Natural killer cell (primary cell): ENCODE measurements around the gene PFKP. TPM values are rescaled to one million over a fixed set of nuclear protein-coding genes. Genes with fewer than 3 reads are reported as not detected.

Experiments used
- ATAC-seq, 3 donors: fragments of 150-1000 bp in 2 of 3; fragments of 200-7000 bp in 1 of 3; cut with Tn5 transposase; 1 replicate in 1 of 3; 2 replicates in 2 of 3; pipeline ENCODE4 v1.10.0; 2021; ENCODE audit warnings: mild to moderate bottlenecking in 2 of 3, moderate library complexity in 2 of 3
- DNase-seq, 2 donors: peaks; one replicate each; pipeline versions ENCODE4 v3.0.0 to v3.0.0-alpha.2; 2013 to 2021; ENCODE audit warnings: mixed read lengths in 1 of 2
- H3K27ac ChIP-seq: one replicate; pipeline ENCODE4 v1.5.1; 2013; ENCODE audit warnings: mild to moderate bottlenecking, low read length
- H3K27me3 ChIP-seq: one replicate; pipeline ENCODE4 v1.6.1; 2013; ENCODE audit warnings: low read length; ENCODE audit not compliant: control insufficient read depth, insufficient read depth
- H3K36me3 ChIP-seq: one replicate; pipeline ENCODE4 v1.6.1; 2013; ENCODE audit warnings: low read length; ENCODE audit not compliant: control insufficient read depth, insufficient read depth
- H3K4me1 ChIP-seq: one replicate; pipeline ENCODE4 v1.6.1; 2013; ENCODE audit warnings: low read length; ENCODE audit not compliant: control insufficient read depth, insufficient read depth
- H3K4me3 ChIP-seq: one replicate; pipeline ENCODE4 v1.5.1; 2013; ENCODE audit warnings: low read length
- H3K9me3 ChIP-seq: one replicate; pipeline ENCODE4 v1.6.1; 2013; ENCODE audit warnings: low read length; ENCODE audit not compliant: control insufficient read depth, insufficient read depth
- H3K27ac Mint-ChIP-seq, 2 donors: one replicate each; pipeline ENCODE4 v1.8.0; 2022; ENCODE audit warnings: mild to moderate bottlenecking in 2 of 2, mixed read lengths in 2 of 2, moderate library complexity in 1 of 2
- H3K27me3 Mint-ChIP-seq, 2 donors: one replicate each; pipeline ENCODE4 v1.8.0; 2022; ENCODE audit warnings: low read depth in 2 of 2, mixed read lengths in 2 of 2
- H3K36me3 Mint-ChIP-seq: one replicate; pipeline ENCODE4 v1.8.0; 2022; ENCODE audit warnings: mixed read lengths
- H3K4me1 Mint-ChIP-seq, 2 donors: one replicate each; pipeline ENCODE4 v1.8.0; 2022; ENCODE audit warnings: mixed read lengths in 2 of 2
- H3K4me3 Mint-ChIP-seq: one replicate; pipeline ENCODE4 v1.8.0; 2022; ENCODE audit warnings: mild to moderate bottlenecking, moderate library complexity, mixed read lengths
- H3K9me3 Mint-ChIP-seq, 2 donors: one replicate each; pipeline ENCODE4 v1.8.0; 2022; ENCODE audit warnings: mixed read lengths in 2 of 2
- CTCF ChIP-seq: fragments of 200-600 bp; IDR thresholded peaks from one replicate; pipeline ENCODE4 v1.8.0; 2022; ENCODE audit warnings: antibody characterized with exemption
- WGBS: methylation state at CpG from one replicate; pipeline ENCODE4 v1.1.7; 2013; ENCODE audit warnings: missing lambda C conversion rate; ENCODE audit not compliant: insufficient coverage; 5-methylcytosine and 5-hydroxymethylcytosine counted together
- intact Hi-C: fragments of 100-400 bp; cut with micrococcal nuclease; formaldehyde crosslinking; loops from one replicate; pipeline ENCODE4 v1.14.2; 2022
- total RNA-seq, 4 donors: library from RNA; stranded (reverse); fragments of 120-200 nt in 1 of 4; gene quantifications; one replicate each; pipeline versions ENCODE4 v1.2.3 to v1.2.4, GENCODE V29; 2013 to 2022

Gene PFKP
- total RNA-seq, 3 donors from 2014 or later (not counting 1 experiment from before 2014, with no cell fraction given), result 43.9 to 62.4 (median 47.4) TPM

GRCh38 chr10:3186368-3186767, 119.0 kb downstream of the PFKP start:
- H3K4me1 Mint-ChIP-seq, result no peaks in the 10 kb centered on the region
- H3K4me3 Mint-ChIP-seq, result no peak overlapping the region
- intact Hi-C loops, result no loop called here
- DNase-seq (peak in 1 of 2 donors; percentile 74), ATAC-seq (peak in 1 of 3 donors; percentile 46)
- peaks cover 21 to 30% of the 10 kb centered on the region in 2 donors for H3K27me3 Mint-ChIP-seq
- TF ChIP-seq CTCF, result no peak
- no peaks in the 10 kb centered on the region for H3K36me3 Mint-ChIP-seq
- H3K27me3 ChIP-seq, result no peaks in the 10 kb centered on the region
- WGBS, result 49% methylated on average over 6 of the region's 6 CpGs
- no peaks in the 10 kb centered on the region for H3K4me1 ChIP-seq
- no peak overlapping the region for H3K27ac ChIP-seq
- H3K9me3 ChIP-seq, result no peaks in the 10 kb centered on the region
- H3K4me3 ChIP-seq, result no peak overlapping the region
- H3K27ac Mint-ChIP-seq, result no peak overlapping the region
- no peaks in the 10 kb centered on the region for H3K9me3 Mint-ChIP-seq
- H3K36me3 ChIP-seq, result no peaks in the 10 kb centered on the region

Other genes starting within 250 kb of the PFKP start
- 10 to 100 TPM; 67.1 to 89.0 (median 70.6) TPM for gene PITRM1, start 105.2 kb downstream of the PFKP start, total RNA-seq